CD8-positive, alpha-beta memory T cell (primary cell): Measurements from ENCODE around the gene CCDC112. TPM values are rescaled to one million over a fixed set of nuclear protein-coding genes. Genes with fewer than 3 reads are reported as not detected.
"Not testable (repeated sequence)": the region's sequence is repeated elsewhere in the genome, so short reads cannot be mapped to it uniquely, and the experiment has no call there.

Source experiments
- CTCF ChIA-PET: fragments of 350-600 bp; sonication (Branson Sonifier 250); formaldehyde crosslinking; loops from one replicate; lab custom pipeline; 2021; ENCODE audit warnings: antibody characterized with exemption; lab: Charles Lee
- POLR2A ChIA-PET: fragments of 350-600 bp; sonication (Branson Sonifier 250); formaldehyde crosslinking; loops from one replicate; lab custom pipeline; 2021; ENCODE audit warnings: antibody characterized with exemption; lab: Charles Lee
- DNase-seq, 5 donors: peaks; one replicate each; pipeline versions ENCODE4 v3.0.0 to v3.0.0-alpha.2; 2020 to 2022; ENCODE audit warnings: mixed read lengths in 1 of 5
- H3K27ac ChIP-seq: one replicate; pipeline ENCODE4 v1.7.0; 2013; ENCODE audit warnings: low read depth, mild to moderate bottlenecking, low read length, moderate library complexity
- H3K27me3 ChIP-seq: 2 replicates; pipeline ENCODE4 v1.7.0; 2013; ENCODE audit warnings: low read length, mild to moderate bottlenecking; ENCODE audit not compliant: insufficient read depth, poor library complexity, severe bottlenecking
- H3K36me3 ChIP-seq: 2 replicates; pipeline ENCODE4 v1.7.0; 2013; ENCODE audit warnings: mild to moderate bottlenecking, low read length, moderate library complexity; ENCODE audit not compliant: insufficient read depth
- H3K4me1 ChIP-seq: 2 replicates; pipeline ENCODE4 v1.7.0; 2013; ENCODE audit warnings: mild to moderate bottlenecking, low read length, moderate library complexity; ENCODE audit not compliant: insufficient read depth
- H3K4me3 ChIP-seq: 2 replicates; pipeline ENCODE4 v1.7.0; 2013; ENCODE audit warnings: mild to moderate bottlenecking, low read length
- H3K9me3 ChIP-seq: 2 replicates; pipeline ENCODE4 v1.7.0; 2013; ENCODE audit warnings: mild to moderate bottlenecking, low read length
- H3K27ac Mint-ChIP-seq, 8 donors: one replicate each; pipeline ENCODE4 v1.8.0; 2020 to 2021; ENCODE audit warnings: mixed read lengths in 8 of 8, mild to moderate bottlenecking in 6 of 8, inconsistent platforms in 3 of 8, moderate library complexity in 3 of 8
- H3K27me3 Mint-ChIP-seq, 2 donors: one replicate each; pipeline ENCODE4 v1.8.0; 2020 to 2021; ENCODE audit warnings: mixed read lengths in 2 of 2, mild to moderate bottlenecking in 1 of 2, moderate library complexity in 1 of 2
- H3K36me3 Mint-ChIP-seq, 3 donors: one replicate each; pipeline ENCODE4 v1.8.0; 2020 to 2021; ENCODE audit warnings: mixed read lengths in 3 of 3, inconsistent platforms in 1 of 3, mild to moderate bottlenecking in 1 of 3
- H3K4me1 Mint-ChIP-seq, 3 donors: one replicate each; pipeline ENCODE4 v1.8.0; 2020 to 2021; ENCODE audit warnings: mixed read lengths in 3 of 3, inconsistent platforms in 1 of 3, mild to moderate bottlenecking in 1 of 3
- H3K4me3 Mint-ChIP-seq, 7 donors: one replicate each; pipeline ENCODE4 v1.8.0; 2020 to 2021; ENCODE audit warnings: mixed read lengths in 7 of 7, mild to moderate bottlenecking in 6 of 7, moderate library complexity in 4 of 7, inconsistent platforms in 2 of 7
- H3K9me3 Mint-ChIP-seq, 5 donors: one replicate each; pipeline ENCODE4 v1.8.0; 2020 to 2022; ENCODE audit warnings: mixed read lengths in 5 of 5, mild to moderate bottlenecking in 3 of 5, moderate library complexity in 2 of 5, inconsistent platforms in 1 of 5
- polyA plus RNA-seq: library from polyadenylated mRNA; unstranded; fragments of 300-500 nt; fragmentation: Illumina TruSeq; gene quantifications from one replicate; pipeline ENCODE4 v1.2.3, GENCODE V29; 2021
- total RNA-seq, 2 experiments: library from RNA; stranded (reverse); gene quantifications; one replicate each; pipeline ENCODE4 v1.2.3, GENCODE V29; 2021

Gene CCDC112
- total and polyA plus RNA-seq, 3 experiments from 2014 or later, result 1.6 to 4.8 (median 2.2) TPM

DNA sequence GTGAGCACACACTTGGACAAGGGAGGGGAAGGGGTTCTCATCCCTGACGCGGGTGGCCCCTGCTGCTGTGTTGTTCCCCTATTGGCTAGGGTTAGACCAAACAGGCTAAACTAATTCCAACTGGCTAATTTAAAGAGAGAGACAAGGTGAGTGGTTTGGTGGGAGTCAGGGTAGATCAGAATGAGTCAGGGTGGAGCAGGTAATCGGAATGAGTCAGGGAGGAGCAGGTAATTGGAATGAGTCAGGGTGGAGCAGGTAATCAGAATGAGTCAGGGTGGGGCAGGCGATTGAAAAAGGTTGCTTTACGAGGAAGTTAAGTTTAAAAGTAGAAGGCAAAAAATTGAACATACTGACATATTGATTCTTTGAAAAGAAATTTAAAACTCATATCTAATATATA lies 47.1 kb downstream of the CCDC112 start:
- DNase-seq, H3K4me3 Mint-ChIP-seq, H3K27me3 Mint-ChIP-seq, H3K36me3 ChIP-seq, H3K27ac ChIP-seq, CTCF ChIA-PET, H3K4me1 ChIP-seq, H3K27me3 ChIP-seq, H3K4me3 ChIP-seq, H3K9me3 ChIP-seq, H3K9me3 Mint-ChIP-seq, POLR2A ChIA-PET: not testable (repeated sequence)
- peak overlapping the region in 4 of 8 donors; percentile 4 to 78 (median 28) for H3K27ac Mint-ChIP-seq
- peaks cover 28 to 49% (median 37%) of the 10 kb centered on the region in 3 donors for H3K4me1 Mint-ChIP-seq
- H3K36me3 Mint-ChIP-seq, result peaks cover 4 to 25% (median 4%) of the 10 kb centered on the region in 3 donors

DNA sequence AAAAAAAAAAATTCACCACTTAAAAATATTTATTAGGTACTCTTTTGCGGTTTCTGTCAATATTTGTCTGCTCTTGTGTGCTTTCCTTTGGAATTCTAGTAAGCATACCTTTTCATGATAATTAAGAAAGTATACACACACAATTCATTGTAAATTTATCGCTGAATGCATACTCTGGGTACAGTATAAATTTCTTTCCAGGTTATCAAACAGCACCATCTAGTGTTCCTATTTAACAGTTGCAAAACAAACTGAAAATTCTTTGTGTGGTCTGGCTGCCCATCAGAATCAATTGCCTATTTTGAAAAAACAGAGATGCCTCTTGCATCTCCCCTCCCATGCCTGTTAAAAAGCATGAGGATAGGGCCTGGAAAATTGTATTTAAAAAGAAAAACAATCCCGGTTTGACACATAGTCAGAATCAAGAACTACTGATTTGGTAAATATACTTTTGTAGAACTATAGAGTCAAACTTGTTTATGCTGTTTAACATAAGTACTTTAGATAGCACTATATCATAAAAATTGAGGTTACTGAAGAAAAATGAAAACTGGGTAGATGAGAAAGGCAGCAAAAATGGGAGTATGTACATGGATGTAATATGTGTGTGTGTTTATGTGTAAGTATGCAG lies 50.0 kb downstream of the CCDC112 start:
- H3K36me3 Mint-ChIP-seq, result peaks cover 4 to 34% (median 6%) of the 10 kb centered on the region in 3 donors
- no peaks in the 10 kb centered on the region for H3K9me3 Mint-ChIP-seq
- H3K27me3 Mint-ChIP-seq, result no peaks in the 10 kb centered on the region
- H3K4me3 Mint-ChIP-seq, result no peak overlapping the region
- CTCF ChIA-PET, result interaction anchor here (0.9 kb wide), 2 partner anchors 148 to 328 kb away, joined by 3 to 5 read pairs; no protein-coding TSS in a partner anchor
- Histone ChIP-seq H3K9me3 (no peaks in the 10 kb centered on the region), H3K4me1 (no peaks in the 10 kb centered on the region), H3K4me3 (no peak overlapping the region), H3K27ac (no peak overlapping the region), H3K36me3 (peaks cover 4% of the 10 kb centered on the region), H3K27me3 (no peaks in the 10 kb centered on the region)
- H3K27ac Mint-ChIP-seq, result no peak overlapping the region
- H3K4me1 Mint-ChIP-seq, result peaks cover 21 to 40% (median 34%) of the 10 kb centered on the region in 3 donors
- DNase-seq, result peak in 2 of 5 donors; percentile 26 to 27
- POLR2A ChIA-PET, result no interaction called here

DNA sequence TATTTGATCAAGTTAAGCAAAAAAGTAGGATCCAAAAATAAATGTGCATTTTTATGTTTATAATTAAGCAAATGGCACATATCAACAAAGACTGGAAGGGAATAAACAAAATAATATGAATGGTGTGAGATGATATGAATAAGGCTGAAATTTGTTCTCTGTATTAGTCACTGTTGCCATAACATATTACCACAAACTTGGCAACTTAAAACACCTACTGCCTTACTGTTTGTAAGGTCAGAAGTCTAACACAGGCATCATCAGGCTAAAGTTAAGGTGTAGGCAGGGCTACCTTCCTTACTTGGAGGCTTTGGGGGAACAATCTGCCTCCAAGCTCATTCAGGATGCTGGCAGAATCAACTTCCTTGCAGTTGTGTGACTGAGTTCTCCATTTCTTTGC lies 53.0 kb downstream of the CCDC112 start:
- Histone ChIP-seq H3K9me3 (no peaks in the 10 kb centered on the region), H3K27me3 (no peaks in the 10 kb centered on the region), H3K4me1 (no peaks in the 10 kb centered on the region), H3K27ac (no peak overlapping the region), H3K4me3 (no peak overlapping the region), H3K36me3 (peaks cover 18% of the 10 kb centered on the region)
- H3K9me3 Mint-ChIP-seq, result no peaks in the 10 kb centered on the region
- no peak for DNase-seq
- POLR2A ChIA-PET, result no interaction called here
- no peaks in the 10 kb centered on the region for H3K27me3 Mint-ChIP-seq
- peaks cover 9 to 17% (median 16%) of the 10 kb centered on the region in 3 donors for H3K4me1 Mint-ChIP-seq
- CTCF ChIA-PET, result interaction anchor here (1.6 kb wide), 1 partner anchor 1631 kb away, joined by 5 read pairs; no protein-coding TSS in a partner anchor
- peaks cover 4 to 42% (median 10%) of the 10 kb centered on the region in 3 donors for H3K36me3 Mint-ChIP-seq
- H3K4me3 Mint-ChIP-seq, result no peak overlapping the region
- H3K27ac Mint-ChIP-seq, result peak overlapping the region in 2 of 8 donors; percentile 8 to 10

DNA sequence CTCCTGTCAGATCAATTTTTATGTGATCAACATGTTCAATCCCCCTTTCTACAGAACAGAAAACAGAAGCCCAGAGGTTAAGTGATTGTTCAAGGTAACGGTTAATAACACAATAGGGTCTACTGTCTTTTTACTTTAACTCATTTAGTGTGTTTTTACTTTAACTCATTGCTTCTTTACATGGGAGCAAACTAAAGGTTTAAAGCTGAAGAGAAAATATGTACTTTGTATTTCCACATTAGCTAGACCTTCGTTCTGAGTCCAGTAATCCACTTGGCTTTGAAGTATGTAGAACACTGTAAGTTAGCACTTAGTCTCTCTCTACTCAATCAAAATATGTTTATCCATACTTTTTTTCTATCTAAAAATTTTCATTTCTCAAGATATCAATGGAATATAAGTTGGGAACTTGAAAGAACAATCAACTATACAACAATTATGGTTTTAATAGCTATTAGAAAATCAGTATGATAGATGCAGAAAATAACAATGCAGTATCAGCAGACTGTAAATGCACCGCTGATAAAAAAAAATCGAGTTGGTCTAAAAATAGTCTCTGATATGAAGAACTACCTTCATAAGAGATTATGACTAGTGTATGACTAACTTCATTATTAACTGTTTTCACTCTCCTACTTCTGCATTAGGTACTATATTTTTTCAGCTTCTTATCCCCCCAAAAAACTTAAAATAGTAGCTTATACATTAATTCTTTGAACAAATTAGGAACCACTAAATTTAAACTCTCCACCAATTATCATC lies 54.4 kb downstream of the CCDC112 start:
- Histone ChIP-seq H3K4me3 (no peak overlapping the region), H3K27ac (no peak overlapping the region), H3K36me3 (peaks cover 16% of the 10 kb centered on the region), H3K4me1 (no peaks in the 10 kb centered on the region), H3K9me3 (no peaks in the 10 kb centered on the region), H3K27me3 (no peaks in the 10 kb centered on the region)
- ChIA-PET CTCF (interaction anchor here (1.6 kb wide), 1 partner anchor 1630 kb away, joined by 5 read pairs; no protein-coding TSS in a partner anchor), POLR2A (interaction anchor here (0.5 kb wide), 1 partner anchor 15 kb away, joined by 4 read pairs; no protein-coding TSS in a partner anchor)
- peaks cover 4 to 49% (median 14%) of the 10 kb centered on the region in 3 donors for H3K36me3 Mint-ChIP-seq
- H3K27me3 Mint-ChIP-seq, result no peaks in the 10 kb centered on the region
- H3K4me3 Mint-ChIP-seq, result no peak overlapping the region
- peaks cover 9 to 19% (median 17%) of the 10 kb centered on the region in 3 donors for H3K4me1 Mint-ChIP-seq
- H3K27ac Mint-ChIP-seq, result peak overlapping the region in 1 of 8 donors; percentile 38
- DNase-seq, result no peak
- H3K9me3 Mint-ChIP-seq, result no peaks in the 10 kb centered on the region

DNA sequence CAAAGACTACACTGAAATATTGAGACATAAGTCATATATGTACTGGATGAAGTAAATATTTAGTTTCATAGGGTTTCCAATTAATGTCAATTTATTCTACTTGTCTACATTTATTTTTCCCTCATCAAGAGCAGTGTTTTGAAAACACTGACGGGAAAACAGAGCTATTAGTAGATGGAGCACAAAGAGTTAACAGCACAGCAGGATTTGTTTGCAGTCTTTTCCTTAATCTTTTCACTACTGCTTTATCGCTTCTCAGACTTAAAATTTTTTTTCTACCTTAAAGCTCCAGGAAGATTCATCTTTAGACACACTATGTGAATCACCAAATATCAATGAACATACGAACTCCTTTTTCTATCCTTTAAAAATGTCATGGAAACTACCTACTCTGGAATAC lies 59.4 kb downstream of the CCDC112 start:
- H3K27ac Mint-ChIP-seq, result no peak overlapping the region
- Histone ChIP-seq H3K4me1 (no peaks in the 10 kb centered on the region), H3K9me3 (no peaks in the 10 kb centered on the region), H3K27ac (no peak overlapping the region), H3K27me3 (no peaks in the 10 kb centered on the region), H3K36me3 (peaks cover 19% of the 10 kb centered on the region), H3K4me3 (no peak overlapping the region)
- H3K27me3 Mint-ChIP-seq, result no peaks in the 10 kb centered on the region
- no peak for DNase-seq
- ChIA-PET CTCF (no interaction called here), POLR2A (no interaction called here)
- peaks cover 9 to 16% (median 11%) of the 10 kb centered on the region in 3 donors for H3K4me1 Mint-ChIP-seq
- no peaks in the 10 kb centered on the region for H3K9me3 Mint-ChIP-seq
- H3K36me3 Mint-ChIP-seq, result peaks cover 4 to 82% (median 15%) of the 10 kb centered on the region in 3 donors
- no peak overlapping the region for H3K4me3 Mint-ChIP-seq

DNA sequence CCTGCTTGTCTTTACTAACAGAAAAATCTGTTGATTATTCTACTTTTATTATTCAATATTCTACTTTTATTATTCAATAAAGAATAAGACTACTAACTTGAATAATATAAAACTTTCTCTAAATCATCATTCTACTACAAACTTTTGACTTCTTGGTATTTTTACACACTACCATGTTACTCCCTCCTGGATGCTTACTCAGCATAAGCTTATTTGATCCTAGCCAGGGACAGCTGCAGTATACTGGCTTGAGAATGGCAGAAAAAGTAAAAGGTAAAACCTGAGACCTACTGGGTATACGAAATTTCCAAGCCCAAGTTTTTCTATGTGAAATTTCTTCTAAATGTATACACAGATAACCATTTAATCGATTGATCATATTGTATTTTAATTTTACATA lies 59.9 kb downstream of the CCDC112 start:
- no peaks in the 10 kb centered on the region for H3K4me1 ChIP-seq
- ChIA-PET CTCF (no interaction called here), POLR2A (no interaction called here)
- H3K36me3 Mint-ChIP-seq, result peaks cover 4 to 82% (median 18%) of the 10 kb centered on the region in 3 donors
- no peak overlapping the region for H3K4me3 Mint-ChIP-seq
- no peaks in the 10 kb centered on the region for H3K9me3 ChIP-seq
- H3K27me3 Mint-ChIP-seq, result no peaks in the 10 kb centered on the region
- H3K9me3 Mint-ChIP-seq, result no peaks in the 10 kb centered on the region
- peaks cover 19% of the 10 kb centered on the region for H3K36me3 ChIP-seq
- DNase-seq, result no peak
- H3K27ac ChIP-seq, result no peak overlapping the region
- H3K27me3 ChIP-seq, result no peaks in the 10 kb centered on the region
- no peak overlapping the region for H3K27ac Mint-ChIP-seq
- peaks cover 9 to 19% (median 11%) of the 10 kb centered on the region in 3 donors for H3K4me1 Mint-ChIP-seq
- H3K4me3 ChIP-seq, result no peak overlapping the region

GRCh38 chr5:115231598-115231997 lies 64.9 kb downstream of the CCDC112 start:
- H3K27ac Mint-ChIP-seq, result no peak overlapping the region
- no peak for DNase-seq
- Histone ChIP-seq H3K4me3 (no peak overlapping the region), H3K9me3 (no peaks in the 10 kb centered on the region), H3K27me3 (no peaks in the 10 kb centered on the region), H3K27ac (no peak overlapping the region), H3K36me3 (peaks cover 32% of the 10 kb centered on the region), H3K4me1 (no peaks in the 10 kb centered on the region)
- ChIA-PET POLR2A (no interaction called here), CTCF (no interaction called here)
- H3K4me1 Mint-ChIP-seq, result peaks cover 9 to 19% (median 11%) of the 10 kb centered on the region in 3 donors
- no peaks in the 10 kb centered on the region for H3K9me3 Mint-ChIP-seq
- no peaks in the 10 kb centered on the region for H3K27me3 Mint-ChIP-seq
- no peak overlapping the region for H3K4me3 Mint-ChIP-seq
- peaks cover 5 to 74% (median 30%) of the 10 kb centered on the region in 3 donors for H3K36me3 Mint-ChIP-seq

- Mint-ChIP-seq H3K4me3 (no peak overlapping the region), H3K9me3 (no peaks in the 10 kb centered on the region), H3K4me1 (peaks cover 8 to 17% (median 11%) of the 10 kb centered on the region in 3 donors), H3K27ac (no peak overlapping the region), H3K36me3 (peaks cover 5 to 68% (median 29%) of the 10 kb centered on the region in 3 donors), H3K27me3 (no peaks in the 10 kb centered on the region)
- Histone ChIP-seq H3K4me1 (no peaks in the 10 kb centered on the region), H3K27ac (no peak overlapping the region), H3K36me3 (peaks cover 28% of the 10 kb centered on the region), H3K9me3 (no peaks in the 10 kb centered on the region), H3K4me3 (no peak overlapping the region), H3K27me3 (no peaks in the 10 kb centered on the region)
- POLR2A ChIA-PET, result no interaction called here
- CTCF ChIA-PET, result no interaction called here
- no peak for DNase-seq
These were observed 66.8 kb downstream of the CCDC112 start for GRCh38 chr5:115229606-115230005.
